GM21447 (cell line): Measurements from ENCODE around the gene PLCL2.
"Not testable (repeated sequence)": the region's sequence is repeated elsewhere in the genome, so short reads cannot be mapped to it uniquely, and the experiment has no call there.

Experiments
- ATAC-seq: cut with Tn5 transposase; IDR thresholded peaks from one replicate; pipeline ENCODE4 v1.9.1; 2021; ENCODE audit not compliant: unreplicated experiment

PLCL2 gene

DNA sequence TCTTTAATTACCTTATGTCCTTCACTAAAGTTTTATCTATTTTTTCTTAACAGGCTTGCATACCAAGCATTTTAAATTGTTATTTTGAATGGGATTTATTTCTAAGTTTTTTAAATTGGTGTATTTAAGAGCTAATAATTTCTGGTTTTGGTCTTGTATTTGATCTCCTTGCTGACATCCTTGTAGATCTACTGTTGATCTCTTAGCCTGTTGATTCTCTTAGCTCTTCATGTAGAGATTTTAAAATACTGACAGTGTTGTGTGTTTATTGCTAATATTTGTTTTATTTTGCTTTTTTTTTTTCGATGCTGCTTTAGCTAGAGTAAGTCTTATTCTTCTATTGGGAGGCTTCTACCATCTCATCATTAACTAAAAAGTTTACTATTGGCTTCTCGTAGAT, 65.5 kb downstream of the PLCL2 start:
- ATAC-seq: no peak

GRCh38 chr3:16950845-16951244, 66.1 kb downstream of the PLCL2 start:
- no peak for ATAC-seq

- ATAC-seq: not testable (repeated sequence)
These were observed 73.1 kb downstream of the PLCL2 start for GRCh38 chr3:16957852-16958251.

GRCh38 chr3:16960125-16960524, 75.4 kb downstream of the PLCL2 start:
- no peak for ATAC-seq

- no peak for ATAC-seq
These were observed 77.0 kb downstream of the PLCL2 start for GRCh38 chr3:16961621-16962205.

DNA sequence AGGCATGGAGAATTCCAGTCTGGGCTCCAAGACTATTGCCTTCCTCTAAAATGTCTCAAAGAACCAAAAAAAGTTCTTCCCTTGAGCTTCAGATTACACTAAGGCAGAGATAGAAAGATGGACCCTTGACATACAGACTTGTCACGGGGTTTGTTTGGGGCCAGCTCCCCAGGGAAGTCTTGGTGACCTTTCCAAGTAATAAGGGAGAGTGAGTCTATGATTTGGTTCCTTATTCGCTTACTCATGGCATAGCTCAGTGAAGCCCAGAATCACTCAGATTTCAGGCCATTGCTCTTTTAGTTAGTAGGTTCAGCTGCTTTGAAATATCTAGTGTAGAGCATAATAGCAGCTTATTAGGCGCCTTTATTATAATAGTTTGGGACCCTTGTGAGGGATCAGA, 90.3 kb downstream of the PLCL2 start:
- ATAC-seq: no peak

GRCh38 chr3:16978234-16978920, 93.6 kb downstream of the PLCL2 start:
- no peak for ATAC-seq

DNA sequence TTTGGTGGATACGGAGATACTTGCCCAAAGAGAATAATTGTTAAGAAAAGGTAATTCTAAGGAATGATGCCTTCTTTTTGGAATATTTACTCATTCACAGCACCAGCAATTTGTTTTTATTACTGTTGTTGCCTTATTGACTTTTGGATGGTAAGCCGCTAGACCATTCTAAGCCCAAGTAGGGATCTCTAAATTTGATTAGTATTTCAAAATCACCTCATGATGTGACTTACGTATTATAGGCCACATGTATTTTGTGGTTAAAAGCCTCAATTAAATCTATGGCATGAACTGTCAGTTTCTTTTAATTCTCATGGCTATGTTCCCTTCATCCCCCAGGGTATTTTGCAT, 94.1 kb downstream of the PLCL2 start:
- no peak for ATAC-seq

GRCh38 chr3:16979769-16980515, 95.2 kb downstream of the PLCL2 start:
- not testable (repeated sequence) for ATAC-seq

- ATAC-seq: not testable (repeated sequence)
These were observed 95.8 kb downstream of the PLCL2 start for GRCh38 chr3:16980526-16980925.

GRCh38 chr3:16982460-16982859, 97.7 kb downstream of the PLCL2 start:
- no peak for ATAC-seq

GRCh38 chr3:16985608-16986007, 100.9 kb downstream of the PLCL2 start:
- no peak for ATAC-seq

DNA sequence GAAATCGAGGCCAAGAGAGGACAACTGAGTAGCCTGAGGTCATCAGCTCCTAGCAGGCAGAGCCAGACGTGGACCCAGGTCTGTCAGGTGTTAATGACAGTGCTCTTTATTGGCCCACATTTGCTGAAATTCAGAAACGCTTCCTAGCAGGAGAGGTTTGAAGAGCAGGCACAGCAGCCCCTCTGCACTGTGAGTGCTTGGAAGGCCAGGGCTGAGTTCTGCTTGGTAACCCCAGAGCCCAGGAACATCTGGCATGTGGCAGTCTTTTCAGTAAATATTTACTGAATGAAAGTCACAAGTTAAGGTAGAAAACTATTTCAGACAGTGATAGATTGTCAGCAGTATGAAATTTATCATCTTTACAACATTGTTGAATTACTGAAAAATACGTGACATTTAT, 102.4 kb downstream of the PLCL2 start:
- ATAC-seq: no peak

DNA sequence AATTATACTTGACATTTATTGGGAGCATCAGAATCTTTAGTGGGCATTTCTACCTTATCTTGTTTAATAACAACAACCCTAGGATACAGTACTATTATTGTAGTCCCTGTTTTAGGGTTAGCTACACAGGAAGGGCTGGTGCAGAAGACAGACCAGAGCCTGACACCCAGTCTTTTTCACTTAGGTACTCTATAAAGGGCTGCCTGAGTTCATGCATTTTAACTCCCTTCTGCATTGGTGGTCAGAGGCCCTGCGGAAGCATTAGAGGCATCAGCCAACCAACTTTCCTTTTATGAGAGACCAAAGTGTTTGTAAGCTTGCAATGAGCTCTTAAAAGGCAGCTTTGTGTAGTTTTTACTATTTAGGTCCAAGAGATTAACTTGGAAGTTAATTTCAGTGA, 105.4 kb downstream of the PLCL2 start:
- ATAC-seq: no peak

GRCh38 chr3:16992198-16992597, 107.4 kb downstream of the PLCL2 start:
- no peak for ATAC-seq

DNA sequence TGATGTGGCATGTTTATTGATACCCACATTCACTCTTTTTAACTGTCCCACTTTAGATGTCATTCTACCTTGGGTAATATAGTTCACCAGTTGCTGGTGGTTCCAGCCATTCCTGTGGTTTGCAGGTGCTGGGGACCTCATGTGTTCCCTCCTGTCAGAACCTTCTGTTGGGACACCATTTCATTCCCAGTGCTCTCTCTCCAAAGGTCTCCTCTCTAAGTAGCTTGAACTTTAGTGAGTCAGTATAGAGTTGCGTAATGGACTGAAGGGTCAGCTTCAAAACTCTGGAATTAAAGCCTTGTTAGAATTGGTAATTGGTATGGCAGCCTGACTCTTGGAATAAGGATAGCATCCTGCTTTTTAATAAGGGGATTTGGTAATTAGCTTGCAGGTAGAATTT, 108.5 kb downstream of the PLCL2 start:
- ATAC-seq: no peak

DNA sequence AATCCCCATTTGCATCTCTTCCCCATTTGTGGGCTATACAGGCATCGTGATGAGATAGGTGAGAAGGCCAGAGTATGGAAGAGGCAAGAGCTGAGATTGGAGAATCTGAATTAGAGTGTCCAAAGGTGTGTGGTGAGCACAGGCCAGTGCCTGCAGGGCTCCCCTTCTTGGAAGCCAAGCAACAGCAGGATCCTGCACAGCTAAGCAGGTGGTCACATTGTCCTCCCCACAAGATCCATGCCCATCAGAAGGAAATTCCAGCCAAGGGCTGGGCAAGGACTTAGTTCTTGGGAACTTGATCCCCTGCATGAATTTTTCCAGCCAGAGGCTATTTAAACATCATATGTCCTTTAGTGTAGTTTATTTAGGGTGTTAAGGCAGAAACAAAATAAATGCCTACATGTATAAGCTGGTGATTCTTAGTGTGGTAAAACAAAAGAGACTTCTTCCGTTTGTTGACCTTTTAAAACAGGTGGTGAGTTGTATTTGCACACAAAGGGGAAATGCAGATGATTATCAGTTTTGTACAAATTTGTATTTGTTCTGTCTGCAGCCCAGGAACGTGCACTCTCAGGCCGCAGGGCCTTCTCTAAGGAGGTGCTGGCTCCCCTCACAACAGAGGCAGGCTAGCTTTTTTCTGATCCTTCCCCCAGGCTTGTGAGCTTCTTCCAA, 110.2 kb downstream of the PLCL2 start:
- no peak for ATAC-seq

- ATAC-seq: no peak
These were observed 110.8 kb downstream of the PLCL2 start for GRCh38 chr3:16995601-16996000.

DNA sequence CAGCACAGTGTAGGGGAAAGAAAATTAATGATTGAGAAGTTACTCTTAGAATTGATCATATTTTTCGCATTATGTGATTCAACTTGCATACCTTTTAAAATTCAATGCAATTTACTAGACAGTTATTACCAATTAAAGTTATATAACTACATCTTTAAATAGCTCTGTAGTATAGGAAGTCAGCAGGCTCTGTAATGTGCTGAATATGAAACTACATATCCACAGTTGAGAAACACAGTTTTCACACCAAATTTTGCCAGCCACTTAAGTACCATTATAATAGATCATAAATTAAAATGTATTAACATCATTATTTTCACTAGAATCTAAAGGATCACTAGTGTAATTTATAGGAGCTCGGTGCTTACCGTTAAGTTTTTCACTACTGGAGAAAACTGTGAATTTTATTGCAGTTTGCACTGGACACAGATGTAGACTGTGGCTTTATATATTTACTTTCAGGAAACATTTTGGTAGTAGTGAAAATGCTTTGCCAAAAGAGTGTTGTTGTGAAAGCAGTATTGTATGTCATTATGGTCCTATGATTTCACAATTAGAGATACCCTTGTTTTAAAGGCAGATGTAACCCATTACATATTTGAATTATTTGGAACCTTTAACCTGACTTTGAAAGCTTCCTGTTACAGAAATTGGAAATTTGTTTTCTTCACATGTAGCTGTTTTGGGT, 113.6 kb downstream of the PLCL2 start:
- no peak for ATAC-seq

DNA sequence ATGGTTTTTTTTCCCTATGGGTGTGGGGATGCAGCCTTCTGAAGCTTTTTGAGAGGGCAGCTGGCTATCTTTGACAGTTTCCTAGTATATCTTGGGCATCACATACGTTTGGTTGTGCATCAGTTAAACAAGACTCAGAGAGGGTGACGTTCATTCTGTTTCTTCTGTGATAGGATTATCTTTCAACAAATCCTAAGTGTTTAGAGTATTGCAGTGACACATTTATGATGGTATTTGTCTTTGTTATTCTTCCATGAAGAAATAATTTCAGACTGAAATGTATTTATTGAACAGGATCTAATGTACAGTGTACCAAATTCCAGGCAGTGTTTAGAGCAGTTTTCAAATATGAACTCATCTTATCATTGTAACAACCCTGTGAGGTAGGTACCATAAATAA, 114.4 kb downstream of the PLCL2 start:
- ATAC-seq: no peak

GRCh38 chr3:16999871-17000270, 115.1 kb downstream of the PLCL2 start:
- ATAC-seq: no peak
